EL (cell line): Measurements from ENCODE around the gene MRTFA.

Source experiments
- DNase-seq: peaks from one replicate; pipeline ENCODE4 v3.0.0-alpha.2; 2016

The MRTFA gene

DNA sequence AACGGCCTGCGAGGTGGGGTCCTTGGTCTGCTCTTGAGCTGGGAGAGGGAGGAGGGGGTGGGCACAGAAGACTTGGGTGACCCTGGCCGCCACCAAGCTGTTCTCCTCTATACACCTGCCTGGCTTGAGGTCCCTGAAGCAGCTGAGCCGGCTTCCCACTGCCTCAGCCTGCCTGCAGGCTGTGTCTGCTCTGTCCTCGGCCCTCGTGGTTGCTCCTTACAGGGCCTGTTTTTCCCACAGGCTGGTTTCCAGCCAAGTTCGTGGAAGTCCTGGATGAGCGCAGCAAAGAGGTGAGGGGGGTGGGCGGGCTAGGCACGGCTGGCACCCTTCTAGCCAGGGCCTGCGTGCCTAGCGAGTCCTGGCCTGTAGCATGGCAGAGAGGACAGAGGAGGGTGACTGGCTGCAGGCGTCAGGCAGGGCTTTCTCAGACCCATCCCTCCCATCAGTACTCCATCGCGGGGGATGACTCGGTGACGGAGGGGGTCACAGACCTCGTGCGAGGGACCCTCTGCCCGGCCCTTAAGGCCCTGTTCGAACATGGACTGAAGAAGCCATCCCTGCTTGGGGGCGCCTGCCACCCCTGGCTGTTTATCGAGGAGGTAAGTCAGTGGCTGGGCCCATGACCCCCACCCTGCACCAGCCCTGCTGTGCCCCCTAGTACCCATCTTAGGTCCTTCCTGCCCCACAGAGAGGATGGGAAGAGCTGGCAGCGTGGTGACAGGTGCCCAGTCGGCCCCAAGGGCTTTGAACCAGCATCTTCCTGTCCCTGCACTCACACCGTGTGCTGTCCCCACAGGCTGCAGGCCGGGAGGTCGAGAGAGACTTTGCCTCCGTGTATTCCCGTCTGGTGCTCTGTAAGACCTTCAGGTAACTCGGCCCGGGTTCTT lies 228.4 kb downstream of the MRTFA start:
- no peak for DNase-seq

DNA sequence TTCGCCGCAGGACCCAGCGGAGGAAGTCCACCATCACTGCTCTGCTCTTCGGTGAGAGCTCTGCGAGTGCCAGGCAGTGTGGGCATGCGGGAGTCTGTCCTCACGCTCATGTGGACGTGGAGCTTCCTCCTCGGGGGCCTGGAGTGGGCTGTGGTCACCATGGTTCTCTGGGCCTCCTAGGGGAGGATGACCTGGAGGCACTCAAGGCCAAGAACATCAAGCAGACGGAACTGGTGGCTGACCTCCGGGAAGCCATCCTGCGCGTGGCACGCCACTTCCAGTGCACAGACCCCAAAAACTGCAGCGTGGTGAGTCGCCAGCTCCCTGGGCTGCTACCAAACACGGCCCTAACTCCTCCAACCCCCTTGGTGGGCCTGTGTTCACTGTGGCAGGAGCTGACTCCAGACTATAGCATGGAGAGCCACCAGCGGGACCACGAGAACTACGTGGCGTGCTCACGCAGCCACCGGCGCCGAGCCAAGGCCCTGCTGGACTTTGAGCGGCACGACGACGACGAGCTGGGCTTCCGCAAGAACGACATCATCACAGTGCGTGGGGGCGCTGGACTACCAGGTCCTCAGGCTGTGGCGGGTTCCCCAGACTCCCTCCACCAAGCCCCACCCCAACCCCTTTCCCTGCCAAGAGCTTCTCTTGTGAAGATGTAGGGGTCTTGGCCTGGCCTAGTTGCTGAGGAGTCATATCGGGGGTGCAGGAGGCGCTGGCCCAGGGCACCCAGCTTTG lies 229.3 kb downstream of the MRTFA start:
- no peak for DNase-seq

DNA sequence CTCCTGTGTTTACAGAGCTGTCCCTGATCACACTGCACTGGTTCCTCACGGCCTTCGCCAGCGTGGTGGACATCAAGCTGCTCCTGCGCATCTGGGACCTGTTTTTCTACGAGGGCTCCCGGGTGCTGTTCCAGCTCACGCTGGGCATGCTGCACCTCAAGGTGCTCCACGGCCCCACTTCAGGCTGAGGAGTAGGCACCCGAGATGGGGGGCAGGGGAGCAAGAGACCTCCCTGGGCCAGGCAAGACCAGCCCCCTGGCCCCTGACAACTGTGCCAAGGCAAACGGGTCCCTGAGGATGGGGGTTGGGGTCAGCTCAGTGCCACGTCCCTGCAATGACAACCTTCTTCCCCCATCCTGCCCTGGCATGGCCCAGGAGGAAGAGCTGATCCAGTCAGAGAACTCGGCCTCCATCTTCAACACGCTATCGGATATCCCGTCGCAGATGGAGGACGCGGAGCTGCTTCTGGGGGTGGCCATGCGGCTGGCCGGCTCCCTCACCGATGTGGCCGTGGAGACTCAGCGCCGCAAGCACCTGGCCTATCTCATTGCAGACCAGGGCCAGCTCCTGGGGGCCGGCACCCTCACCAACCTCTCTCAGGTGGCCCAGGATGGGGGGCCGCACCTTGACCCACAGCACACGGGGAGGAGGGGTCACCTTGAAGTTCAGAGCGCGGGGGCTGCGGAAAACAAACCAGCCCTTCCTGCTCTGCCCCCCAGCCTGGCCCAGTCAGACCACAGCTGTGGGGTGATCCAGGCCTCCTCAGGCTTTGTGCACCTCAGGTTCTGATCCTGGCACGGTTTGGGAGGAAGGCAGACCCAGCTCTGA lies 230.2 kb downstream of the MRTFA start:
- no peak for DNase-seq

DNA sequence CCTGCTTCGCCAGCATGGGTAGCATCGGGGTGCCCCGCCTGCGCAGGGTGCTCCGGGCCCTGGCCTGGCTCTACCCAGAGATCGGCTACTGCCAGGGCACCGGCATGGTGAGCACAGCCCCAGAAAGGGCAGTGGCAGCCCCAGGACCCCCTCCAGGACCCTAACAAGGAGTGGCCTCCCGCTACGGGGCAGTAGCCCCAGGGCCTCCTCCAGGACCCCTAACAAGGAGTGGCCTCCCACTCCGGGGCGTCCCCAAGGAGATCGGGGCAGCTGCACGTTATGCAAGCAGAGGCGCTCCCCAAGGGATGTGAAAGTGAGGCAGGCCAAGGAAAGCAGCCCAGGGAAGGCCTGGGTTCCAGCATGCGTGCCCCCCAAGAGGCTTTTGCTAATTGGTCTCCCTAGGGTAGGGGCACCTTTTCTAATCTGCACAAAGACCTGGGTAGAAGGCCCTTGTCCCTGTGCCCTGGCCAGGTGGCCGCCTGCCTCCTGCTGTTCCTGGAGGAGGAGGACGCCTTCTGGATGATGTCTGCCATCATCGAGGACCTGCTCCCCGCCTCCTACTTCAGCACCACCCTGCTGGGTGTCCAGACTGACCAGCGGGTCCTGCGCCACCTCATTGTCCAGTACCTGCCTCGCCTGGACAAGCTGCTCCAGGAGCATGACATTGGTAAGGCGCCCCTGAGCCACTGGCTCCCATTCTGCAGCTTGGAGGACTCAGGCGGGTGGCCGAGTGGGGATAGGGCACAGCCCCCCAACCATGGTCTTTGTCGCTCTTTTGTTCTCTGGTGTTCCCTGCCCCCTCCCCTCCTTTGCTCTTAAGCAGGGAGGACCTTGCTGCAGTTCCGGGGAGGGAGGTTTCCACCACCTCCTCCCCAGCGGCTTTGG lies 231.1 kb downstream of the MRTFA start:
- no peak for DNase-seq

DNA sequence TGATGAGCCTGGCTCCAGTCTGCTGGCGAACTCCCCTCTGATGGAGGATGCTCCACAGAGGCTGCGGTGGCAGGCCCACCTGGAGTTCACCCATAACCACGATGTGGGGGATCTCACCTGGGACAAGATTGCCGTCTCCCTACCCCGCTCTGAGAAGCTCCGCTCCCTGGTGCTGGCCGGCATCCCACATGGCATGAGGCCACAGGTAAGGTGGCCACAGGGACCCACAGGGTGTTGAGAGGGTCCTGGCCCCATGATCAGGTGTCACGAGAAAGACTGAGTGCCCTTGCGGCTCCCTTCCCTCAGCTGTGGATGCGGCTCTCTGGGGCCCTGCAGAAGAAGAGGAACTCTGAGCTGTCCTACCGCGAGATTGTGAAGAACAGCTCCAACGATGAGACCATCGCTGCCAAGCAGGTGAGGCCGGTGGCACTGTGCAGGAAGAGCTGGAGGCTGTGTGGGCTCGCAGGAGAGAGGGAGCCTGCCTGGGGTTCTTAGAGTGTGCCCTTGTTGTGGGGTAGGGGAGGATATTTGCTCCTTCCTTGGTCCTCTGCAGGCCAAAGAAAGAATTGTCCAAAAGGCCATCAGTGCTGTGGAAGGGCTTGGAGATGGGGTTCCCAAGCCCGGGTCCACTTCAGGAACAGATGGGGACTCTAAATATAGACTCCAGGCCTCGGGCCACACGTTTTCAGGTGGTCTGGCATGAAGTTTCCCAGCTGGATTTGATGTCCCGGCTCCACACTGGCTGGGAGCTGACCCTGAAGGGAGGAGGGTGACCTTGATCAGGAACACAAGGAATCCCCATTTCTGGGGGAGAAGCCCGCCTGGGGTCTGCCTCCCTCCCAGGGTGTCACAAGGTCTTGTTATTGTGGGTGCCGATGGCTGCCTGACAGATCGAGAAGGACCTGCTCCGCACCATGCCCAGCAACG lies 232.0 kb downstream of the MRTFA start:
- DNase-seq = no peak

DNA sequence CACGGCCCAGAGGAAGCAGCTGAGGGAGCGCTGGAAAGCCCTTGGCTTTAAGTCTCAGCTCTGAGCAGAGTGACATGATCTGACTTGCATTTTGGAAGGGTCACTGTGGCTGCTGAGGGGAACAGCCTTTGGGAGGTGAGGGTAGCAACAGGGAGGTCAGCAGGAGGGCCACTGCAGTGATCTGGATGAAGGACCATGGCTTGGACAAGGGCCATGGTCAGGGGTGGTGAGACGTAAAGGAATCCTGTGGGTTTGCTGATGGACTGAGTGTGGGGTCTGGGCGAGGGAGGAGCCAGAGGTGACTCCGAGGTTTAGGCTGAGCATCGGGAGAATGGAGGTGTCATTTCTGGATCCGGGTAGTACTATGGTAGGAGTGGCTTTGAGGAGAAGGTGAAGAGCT lies 232.9 kb downstream of the MRTFA start:
- no peak for DNase-seq

DNA sequence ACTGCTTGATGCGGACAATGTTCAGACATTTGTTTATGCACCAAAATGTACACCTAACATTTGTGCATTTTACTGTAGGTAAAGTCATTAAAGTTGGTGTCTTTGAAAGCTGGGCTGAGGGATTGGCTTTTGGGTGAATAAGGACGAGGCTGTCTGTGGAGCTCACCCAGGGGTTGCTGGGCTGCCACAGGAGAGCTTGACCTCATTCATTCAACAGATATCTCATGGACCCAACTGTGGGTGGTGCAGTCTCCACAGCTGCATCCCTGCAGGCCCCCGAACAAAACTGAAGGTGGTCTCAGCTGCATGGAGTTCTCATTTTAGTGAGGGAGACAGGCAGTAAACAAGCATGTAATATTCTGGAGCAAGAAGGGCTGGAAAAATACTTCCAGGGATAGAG lies 233.4 kb downstream of the MRTFA start:
- DNase-seq = no peak

DNA sequence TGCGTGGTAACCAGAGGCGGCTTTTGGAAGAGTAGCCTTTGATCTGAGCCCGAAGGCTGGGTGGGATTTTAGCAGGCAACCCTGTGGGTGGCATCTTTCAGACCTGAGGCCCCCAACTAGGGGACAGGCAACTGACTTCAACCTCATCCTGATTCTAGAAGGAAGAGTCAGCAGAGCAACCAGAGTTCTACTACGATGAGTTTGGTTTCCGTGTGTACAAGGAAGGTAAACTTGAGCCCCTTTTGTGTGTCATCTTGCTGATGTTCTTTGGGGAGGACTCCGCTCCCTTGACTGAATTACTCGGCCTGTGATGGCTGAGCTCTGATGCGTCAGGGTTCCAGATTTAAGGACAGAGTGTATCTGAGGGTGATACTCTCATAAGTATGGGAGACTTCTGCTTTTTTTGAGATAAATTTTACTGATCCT lies 234.5 kb downstream of the MRTFA start:
- DNase-seq = no peak

DNA sequence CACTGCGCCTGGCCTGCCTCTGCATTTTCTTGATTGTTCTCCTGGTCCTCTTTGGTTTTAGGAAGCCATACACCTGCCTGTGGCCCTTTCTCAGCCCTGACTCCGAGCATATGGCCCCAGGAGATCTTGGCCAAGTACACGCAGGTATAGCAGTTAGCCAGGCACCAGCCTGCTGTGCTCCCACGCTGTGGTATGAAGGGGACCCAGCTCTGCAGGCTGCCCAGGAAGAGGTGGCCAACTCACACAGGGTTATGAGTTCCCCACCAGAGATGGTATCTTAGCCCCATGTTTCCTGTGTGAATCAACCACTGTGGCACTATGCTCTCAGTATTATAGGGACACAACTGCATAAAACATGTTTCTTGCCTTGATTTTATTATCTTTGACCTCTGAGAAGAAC lies 235.0 kb downstream of the MRTFA start:
- no peak for DNase-seq

DNA sequence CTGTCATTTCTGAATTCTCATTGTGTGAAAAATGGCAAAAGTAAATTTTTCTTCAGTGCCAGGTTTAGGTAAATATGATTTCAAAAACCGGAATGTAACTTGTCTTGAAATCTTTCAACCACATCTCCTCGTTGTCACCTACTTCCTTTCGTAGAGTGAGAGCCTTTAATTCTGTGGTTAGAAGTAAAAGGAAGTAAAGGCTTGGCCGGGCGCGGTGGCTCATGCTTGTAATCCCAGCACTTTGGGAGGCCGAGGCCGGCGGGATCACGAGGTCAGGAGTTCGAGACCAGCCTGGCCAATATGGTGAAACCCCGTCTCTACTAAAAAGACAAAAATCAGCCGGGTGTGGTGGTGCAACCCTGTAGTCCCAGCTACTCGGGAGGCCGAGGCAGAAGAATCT lies 236.4 kb downstream of the MRTFA start:
- no peak for DNase-seq

DNA sequence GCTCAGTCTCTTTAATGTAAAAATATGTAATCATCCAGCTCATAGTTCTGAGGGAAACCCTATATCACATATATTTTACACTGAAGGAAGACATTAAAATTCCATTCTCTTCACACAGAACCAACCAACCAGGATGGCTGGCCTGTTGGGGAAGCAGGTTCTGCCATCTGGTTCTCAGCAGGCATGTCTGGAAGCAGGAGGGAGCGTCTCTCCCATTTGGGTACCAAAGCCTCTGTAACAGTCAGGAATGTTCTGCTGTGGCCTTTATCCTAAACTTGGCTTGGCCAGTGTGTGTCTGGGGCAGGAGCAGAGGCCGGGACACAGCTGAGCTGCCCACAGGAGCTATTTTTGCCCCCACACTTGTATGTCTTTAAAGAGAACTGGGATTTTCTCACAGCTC lies 236.9 kb downstream of the MRTFA start:
- DNase-seq = no peak

DNA sequence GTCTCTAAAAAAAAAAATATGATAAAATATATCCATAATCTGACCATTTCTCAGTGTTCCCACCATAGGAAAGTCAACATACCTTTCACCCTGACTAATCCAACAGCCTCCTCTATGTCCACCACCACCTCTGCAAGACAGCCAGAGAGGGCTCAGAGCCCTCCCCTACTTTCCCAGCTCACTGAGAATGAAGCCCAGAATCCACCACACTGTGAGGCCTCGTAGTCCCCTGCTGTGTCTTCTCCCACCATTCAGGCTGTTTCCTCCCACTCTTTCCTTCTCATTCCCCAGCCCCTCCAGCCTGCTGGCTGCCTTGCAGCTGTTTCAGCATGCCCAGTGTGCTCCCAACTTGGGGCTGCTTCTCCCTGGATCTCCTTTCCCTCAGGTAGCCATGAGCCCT lies 239.1 kb downstream of the MRTFA start:
- no peak for DNase-seq

DNA sequence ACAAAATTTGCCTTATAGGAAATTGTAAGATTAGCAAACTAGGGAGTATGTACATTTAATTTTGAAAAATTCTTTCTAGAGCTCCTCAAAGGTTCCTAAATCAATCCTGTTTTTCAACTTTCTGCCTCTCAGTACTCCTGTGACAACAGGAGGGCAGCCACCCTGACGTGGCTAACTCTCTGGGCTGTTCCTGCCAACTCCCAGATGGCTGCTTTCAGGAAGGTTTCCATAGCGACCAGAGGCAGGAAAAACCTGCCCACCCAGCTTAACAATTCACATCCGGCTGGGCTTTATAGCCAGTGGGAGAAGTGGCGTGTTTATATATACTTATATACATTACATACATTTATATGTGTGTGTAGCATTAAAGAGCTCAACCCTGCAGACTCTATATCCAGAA lies 239.6 kb downstream of the MRTFA start:
- peak; percentile 51 for DNase-seq

DNA sequence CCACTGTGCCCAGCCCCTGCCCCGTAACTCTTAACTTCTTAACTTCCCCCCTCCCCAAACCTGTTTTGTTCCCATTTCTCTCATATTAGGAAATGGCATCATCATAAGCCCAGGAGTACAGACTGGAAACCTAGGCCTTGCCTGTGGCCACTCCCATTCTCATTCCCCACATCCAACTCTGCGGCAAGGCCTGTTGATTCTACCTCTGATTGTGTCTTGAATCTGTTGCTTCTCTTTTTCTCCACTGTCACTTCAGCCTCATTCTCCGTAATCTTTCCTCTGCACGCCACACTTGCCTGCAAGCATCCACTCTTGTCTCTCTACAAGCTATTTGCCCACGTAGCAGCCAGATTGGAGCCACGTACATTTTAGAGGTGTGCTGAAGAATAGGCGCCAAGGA lies 240.9 kb downstream of the MRTFA start:
- no peak for DNase-seq

DNA sequence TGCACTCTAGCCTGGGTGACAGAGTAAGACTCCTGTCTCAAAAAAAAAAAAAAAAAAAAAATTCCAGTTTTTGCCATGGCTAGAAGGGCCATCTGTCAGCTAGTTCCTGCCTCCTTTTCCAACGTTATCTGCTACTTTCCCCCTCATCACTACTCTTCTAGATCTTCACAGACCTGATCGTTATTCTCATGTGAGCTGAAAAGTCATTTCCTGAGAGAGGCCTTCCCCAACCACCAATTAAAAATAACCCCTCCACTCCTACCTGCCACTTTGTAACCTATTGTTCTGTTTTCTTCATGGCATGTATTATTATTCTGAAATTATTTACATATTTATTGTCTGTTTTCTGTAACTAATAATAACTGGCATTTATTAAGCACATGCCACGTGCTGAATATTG lies 241.9 kb downstream of the MRTFA start:
- DNase-seq = no peak

DNA sequence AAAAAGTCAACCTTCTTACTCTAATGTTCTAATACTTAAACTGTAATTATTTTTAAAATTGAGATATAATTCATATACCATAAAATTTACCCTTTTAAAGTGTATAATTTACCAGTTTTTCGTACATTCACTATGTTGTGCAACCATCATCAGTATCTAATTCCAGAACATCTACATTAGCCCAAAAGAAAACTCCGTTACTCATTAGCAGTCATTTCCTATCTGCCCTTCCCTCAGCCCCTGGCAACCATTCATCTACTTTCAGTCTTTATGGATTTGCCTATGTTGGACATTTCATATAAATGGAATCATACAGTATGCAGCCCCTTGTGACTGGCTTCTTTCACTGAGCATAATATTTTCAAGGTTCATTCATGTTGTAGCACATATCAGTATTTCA lies 243.9 kb downstream of the MRTFA start:
- DNase-seq = no peak

DNA sequence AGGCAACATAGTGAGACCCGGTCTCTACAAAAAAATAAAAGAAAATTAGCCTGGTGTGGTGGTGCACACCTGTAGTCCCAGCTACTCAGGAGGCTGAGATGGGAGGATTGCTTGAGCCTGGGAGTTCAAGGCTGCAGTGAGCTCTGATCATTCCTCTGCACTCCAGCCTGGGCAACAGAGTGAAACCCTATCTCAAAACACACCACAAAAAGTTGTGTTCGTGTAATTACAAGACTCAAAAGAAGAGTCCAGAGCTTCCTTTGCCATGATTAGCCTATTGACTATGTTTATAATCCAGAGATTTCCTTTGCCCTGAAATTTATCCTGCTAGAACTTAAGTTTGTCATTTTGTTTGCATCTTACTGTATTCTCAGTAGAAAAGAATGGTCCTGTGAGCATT lies 245.1 kb downstream of the MRTFA start:
- DNase-seq = no peak

DNA sequence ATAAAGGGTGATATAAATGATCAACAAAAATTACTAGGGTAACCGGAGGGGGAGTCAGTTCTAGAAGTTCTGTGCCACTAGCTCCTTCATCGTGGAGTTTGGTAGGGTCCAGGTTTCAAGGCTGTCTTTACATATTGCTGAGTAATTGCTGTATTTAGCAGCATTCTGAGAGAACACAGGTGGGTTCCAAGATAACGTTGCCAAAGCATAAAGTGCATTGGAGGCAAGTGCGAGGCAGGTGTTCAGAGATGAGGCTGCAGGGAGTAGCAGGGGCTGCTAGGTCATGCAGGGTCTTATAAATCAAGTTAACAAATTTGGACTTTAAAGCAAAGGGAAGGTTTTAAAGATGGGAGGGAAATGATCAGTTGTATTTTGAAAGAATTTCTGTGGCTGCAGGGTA lies 248.3 kb downstream of the MRTFA start:
- no peak for DNase-seq

DNA sequence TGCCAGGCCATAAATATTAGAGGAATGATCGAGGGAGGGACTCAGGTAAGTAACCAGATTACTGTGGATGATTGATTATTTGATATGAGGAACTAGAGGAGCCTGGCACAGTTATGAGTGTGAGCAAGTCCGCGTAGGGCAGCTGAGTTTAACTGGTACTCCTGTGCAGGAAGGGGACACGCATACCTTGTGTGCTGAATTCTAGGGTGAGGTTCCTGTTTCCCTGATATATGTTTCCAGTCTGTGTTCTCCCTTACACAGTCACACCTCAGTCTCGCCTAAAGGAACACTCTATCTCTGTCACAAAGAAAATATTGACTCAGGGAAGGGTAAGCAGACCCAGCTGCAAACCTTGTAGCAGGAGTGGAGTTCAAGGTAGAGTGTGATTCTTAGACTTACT lies 248.8 kb downstream of the MRTFA start:
- no peak for DNase-seq

DNA sequence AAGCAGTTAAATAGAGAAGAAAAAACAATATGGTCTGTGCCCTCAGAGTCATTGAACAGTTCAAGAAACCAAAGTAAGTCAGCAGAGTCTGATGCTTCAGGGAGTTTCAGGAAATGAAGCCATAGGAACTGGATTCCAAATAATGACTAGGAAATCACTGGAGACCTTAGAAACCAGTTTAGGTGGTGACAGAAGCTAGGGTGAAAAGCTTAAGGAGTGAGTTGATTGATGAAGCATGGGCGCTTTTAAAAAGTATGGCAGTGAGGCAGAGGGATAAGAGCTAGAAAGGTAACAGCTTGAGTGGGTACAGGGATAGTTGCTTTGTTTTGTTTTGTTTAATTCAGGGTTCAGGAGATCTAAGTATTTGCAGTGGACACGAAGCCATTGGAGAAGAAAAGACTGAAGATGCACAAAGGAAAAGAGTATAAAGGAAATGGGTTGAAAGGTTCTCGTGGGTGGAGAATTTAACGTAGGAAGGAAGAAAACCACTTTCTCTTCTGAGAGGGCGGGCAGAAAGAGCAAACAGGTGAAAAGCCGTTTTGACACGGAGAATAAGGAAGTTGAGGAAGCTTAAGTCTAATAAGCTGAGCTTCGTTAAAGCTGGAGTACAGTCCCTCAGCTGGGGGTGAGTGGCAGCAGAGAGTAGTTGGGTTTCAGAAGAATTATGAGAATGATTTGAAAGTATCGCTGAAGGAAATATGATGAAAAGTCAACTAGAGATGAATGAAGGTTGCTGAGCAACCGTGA lies 251.3 kb downstream of the MRTFA start:
- no peak for DNase-seq

DNA sequence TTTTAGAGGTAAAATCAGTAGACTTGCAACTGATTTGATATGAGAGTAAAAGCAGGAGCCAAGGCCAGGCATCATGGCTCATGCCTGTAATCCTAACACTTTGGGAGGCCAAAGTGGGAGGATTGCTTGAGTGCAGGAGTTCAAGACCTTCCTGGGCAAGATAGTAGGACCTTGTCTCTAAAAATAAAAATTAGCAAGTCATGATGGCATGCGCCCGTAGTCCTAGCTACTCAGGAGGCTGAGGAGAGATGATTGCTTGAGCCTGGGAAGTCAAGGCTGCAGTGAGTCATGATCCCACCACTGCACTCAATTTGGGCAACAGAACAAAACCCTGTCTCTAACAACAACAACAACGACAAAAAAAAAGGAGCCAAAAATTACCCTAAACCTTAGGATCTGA lies 252.6 kb downstream of the MRTFA start:
- peak; percentile 70 for DNase-seq
